Measurements from ENCODE around the gene FYN. TPM values are rescaled to one million over a fixed set of nuclear protein-coding genes. Genes with fewer than 3 reads are reported as not detected.

Gene FYN
- total RNA-seq, 1 donor from 2014 or later, result 46.3 TPM

- intact Hi-C loops (cut with micrococcal nuclease), result no loop called here
- H3K36me3 ChIP-seq, result peaks cover 24% of the 10 kb centered on the region
- no peak for DNase-seq
- H3K9me3 ChIP-seq (replicated peaks), result no peaks in the 10 kb centered on the region
- H3K27me3 ChIP-seq (ENCODE audit: low read depth), result no peaks in the 10 kb centered on the region
- no peak overlapping the region for H3K4me3 ChIP-seq
- no peak overlapping the region for H3K27ac ChIP-seq (replicated peaks)
- no peak for TF ChIP-seq CTCF (IDR thresholded peaks at IDR 0.05; ENCODE audit: borderline replicate concordance)
- peaks cover 33% of the 10 kb centered on the region for H3K4me1 ChIP-seq
Measured at GRCh38 chr6:111707773-111708172, 165.5 kb downstream of the FYN start.

- Histone ChIP-seq H3K4me1 (peaks cover 24% of the 10 kb centered on the region), H3K27me3 (ENCODE audit: low read depth) (no peaks in the 10 kb centered on the region), H3K9me3 (replicated peaks) (no peaks in the 10 kb centered on the region), H3K27ac (replicated peaks) (no peak overlapping the region), H3K36me3 (peaks cover 32% of the 10 kb centered on the region), H3K4me3 (no peak overlapping the region)
- no peak for TF ChIP-seq CTCF (IDR thresholded peaks at IDR 0.05; ENCODE audit: borderline replicate concordance)
- DNase-seq, result no peak
- intact Hi-C loops (cut with micrococcal nuclease), result no loop called here
Measured at GRCh38 chr6:111706841-111707391, 166.3 kb downstream of the FYN start.

GRCh38 chr6:111703723-111704122 is 169.5 kb downstream of the FYN start:
- no peak for DNase-seq
- Histone ChIP-seq H3K4me1 (peaks cover 4% of the 10 kb centered on the region), H3K27me3 (ENCODE audit: low read depth) (no peaks in the 10 kb centered on the region), H3K36me3 (peaks cover 49% of the 10 kb centered on the region), H3K27ac (replicated peaks) (no peak overlapping the region), H3K9me3 (replicated peaks) (no peaks in the 10 kb centered on the region), H3K4me3 (no peak overlapping the region)
- intact Hi-C loops (cut with micrococcal nuclease), result no loop called here
- TF ChIP-seq CTCF (IDR thresholded peaks at IDR 0.05; ENCODE audit: borderline replicate concordance), result no peak

GRCh38 chr6:111702268-111702667 is 171.0 kb downstream of the FYN start:
- peaks cover 56% of the 10 kb centered on the region for H3K36me3 ChIP-seq
- intact Hi-C loops (cut with micrococcal nuclease), result no loop called here
- no peak for DNase-seq
- TF ChIP-seq CTCF (IDR thresholded peaks at IDR 0.05; ENCODE audit: borderline replicate concordance), result no peak
- H3K27me3 ChIP-seq (ENCODE audit: low read depth), result no peaks in the 10 kb centered on the region
- H3K4me1 ChIP-seq, result peaks cover 4% of the 10 kb centered on the region
- no peaks in the 10 kb centered on the region for H3K9me3 ChIP-seq (replicated peaks)
- H3K27ac ChIP-seq (replicated peaks), result no peak overlapping the region
- H3K4me3 ChIP-seq, result no peak overlapping the region

- Histone ChIP-seq H3K27ac (replicated peaks) (no peak overlapping the region), H3K27me3 (ENCODE audit: low read depth) (no peaks in the 10 kb centered on the region), H3K4me3 (no peak overlapping the region), H3K36me3 (peaks cover 64% of the 10 kb centered on the region), H3K9me3 (replicated peaks) (no peaks in the 10 kb centered on the region), H3K4me1 (no peaks in the 10 kb centered on the region)
- no peak for DNase-seq
- no peak for TF ChIP-seq CTCF (IDR thresholded peaks at IDR 0.05; ENCODE audit: borderline replicate concordance)
- intact Hi-C loops (cut with micrococcal nuclease), result no loop called here
Measured at GRCh38 chr6:111701146-111701545, 172.1 kb downstream of the FYN start.

Measured in left ventricle myocardium inferior (tissue), 1 donor.